WTC11 (cell line): Measurements from ENCODE around the gene MRPS22.

ENCODE experiments used
- ATF1 ChIP-seq: sonication (generic); formaldehyde crosslinking; IDR thresholded peaks from 2 replicates; pipeline ENCODE4 v1.8.1; 2023; ENCODE audit warnings: mild to moderate bottlenecking, moderate library complexity, missing genetic modification reagents
- ATF2 ChIP-seq: sonication (generic); formaldehyde crosslinking; IDR thresholded peaks from 2 replicates; pipeline ENCODE4 v1.8.1; 2022; ENCODE audit warnings: low read depth, missing genetic modification reagents, borderline replicate concordance
- ATF3 ChIP-seq: sonication (generic); formaldehyde crosslinking; conservative IDR thresholded peaks from 2 replicates; pipeline ENCODE4 v1.8.1; 2022; ENCODE audit warnings: mild to moderate bottlenecking, missing genetic modification reagents
- CBFB ChIP-seq: sonication (generic); formaldehyde crosslinking; IDR thresholded peaks from 2 replicates; pipeline ENCODE4 v1.8.1; 2022; ENCODE audit warnings: mild to moderate bottlenecking, low read depth, missing genetic modification reagents
- CDX4 ChIP-seq: fragments of 250-450 bp; sonication (Bioruptor Pico); IDR thresholded peaks from 2 replicates; pipeline ENCODE4 v1.9.0; 2021; ENCODE audit warnings: moderate library complexity, mild to moderate bottlenecking, inconsistent platforms, borderline replicate concordance
- CREM ChIP-seq: sonication (generic); formaldehyde crosslinking; IDR thresholded peaks from 2 replicates; pipeline ENCODE4 v1.8.1; 2022; ENCODE audit warnings: mild to moderate bottlenecking, missing genetic modification reagents, moderate library complexity
- CTCF ChIP-seq: fragments of 200-600 bp; IDR thresholded peaks from 2 replicates; pipeline ENCODE4 v1.8.0; 2022; ENCODE audit warnings: antibody characterized with exemption
- MYBL2 ChIP-seq: sonication (generic); formaldehyde crosslinking; IDR thresholded peaks from 2 replicates; pipeline ENCODE4 v1.8.1; 2023; ENCODE audit warnings: mild to moderate bottlenecking, moderate library complexity, missing genetic modification reagents
- NR2C2 ChIP-seq: sonication (generic); formaldehyde crosslinking; IDR thresholded peaks from 2 replicates; pipeline ENCODE4 v1.8.0; 2022; ENCODE audit warnings: mild to moderate bottlenecking, missing genetic modification reagents
- PRDM15 ChIP-seq: sonication (generic); formaldehyde crosslinking; IDR thresholded peaks from 2 replicates; pipeline ENCODE4 v1.8.0; 2022; ENCODE audit warnings: missing genetic modification reagents
- PREB ChIP-seq: sonication (generic); formaldehyde crosslinking; IDR thresholded peaks from 2 replicates; pipeline ENCODE4 v1.8.1; 2022; ENCODE audit warnings: mild to moderate bottlenecking, missing genetic modification reagents, moderate library complexity, borderline replicate concordance
- TCF7 ChIP-seq: sonication (generic); formaldehyde crosslinking; IDR thresholded peaks from 2 replicates; pipeline ENCODE4 v1.8.0; 2022; ENCODE audit warnings: mild to moderate bottlenecking, low read depth, missing genetic modification reagents, moderate library complexity
- USF2 ChIP-seq: sonication (generic); formaldehyde crosslinking; IDR thresholded peaks from 2 replicates; pipeline ENCODE4 v1.8.1; 2023; ENCODE audit warnings: mild to moderate bottlenecking, missing genetic modification reagents, moderate library complexity

GRCh38 chr3:139312959-139313358, 30.9 kb upstream of the MRPS22 start:
- TF ChIP-seq ATF1 (CRISPR knock-in tag), result no peak
- no peak for TF ChIP-seq PRDM15 (CRISPR knock-in tag)
- no peak for TF ChIP-seq PREB (CRISPR knock-in tag)
- no peak for TF ChIP-seq CBFB (CRISPR knock-in tag)
- no peak for TF ChIP-seq CTCF
- TF ChIP-seq MYBL2 (CRISPR knock-in tag), result no peak
- TF ChIP-seq USF2, result no peak
- TF ChIP-seq ATF2 (CRISPR knock-in tag), result no peak
- TF ChIP-seq CREM (CRISPR knock-in tag), result no peak
- TF ChIP-seq CDX4 (CRISPR knock-in tag), result no peak
- TF ChIP-seq ATF3 (CRISPR knock-in tag), result no peak
- TF ChIP-seq NR2C2 (CRISPR knock-in tag), result no peak
- no peak for TF ChIP-seq TCF7 (CRISPR knock-in tag)
